HG02571 (cell line): ENCODE results near the gene MAGIX.
A peak's percentile ranks its signal among the peaks of the same experiment; 100 is the strongest.
"Not testable (repeated sequence)": the region's sequence is repeated elsewhere in the genome, so short reads cannot be mapped to it uniquely, and the experiment has no call there.

Experiments
- ATAC-seq: cut with Tn5 transposase; IDR thresholded peaks from one replicate; pipeline ENCODE4 v1.9.1; 2021; ENCODE audit warnings: mild to moderate bottlenecking, moderate library complexity; ENCODE audit not compliant: unreplicated experiment

MAGIX gene

GRCh38 chrX:49157194-49157593, 5.4 kb upstream of the MAGIX start:
- ATAC-seq, result no peak

- no peak for ATAC-seq
These were observed 1.6 kb upstream of the MAGIX start for GRCh38 chrX:49160908-49161307.

- ATAC-seq, result no peak
These were observed 926 bp upstream of the MAGIX start for GRCh38 chrX:49161632-49162031.

- peak; percentile 46 for ATAC-seq
These were observed 1.2 kb downstream of the MAGIX start for GRCh38 chrX:49163555-49164419.

- ATAC-seq, result no peak
These were observed 2.2 kb downstream of the MAGIX start for GRCh38 chrX:49164589-49165360.

- ATAC-seq, result no peak
These were observed 3.6 kb downstream of the MAGIX start for GRCh38 chrX:49165901-49166881.

- no peak for ATAC-seq
These were observed 4.6 kb downstream of the MAGIX start for GRCh38 chrX:49166914-49167739.

- ATAC-seq, result no peak
These were observed 5.2 kb downstream of the MAGIX start for GRCh38 chrX:49167740-49168108.

GRCh38 chrX:49171752-49172279, 9.3 kb downstream of the MAGIX start, which contains the start of gene PLP2:
PLP2 (plus strand) TSS chrX:49171898; CDS start chrX:49172001, 103 bp downstream.
- peak; percentile 24 for ATAC-seq

- peak; percentile 58 for ATAC-seq
These were observed 9.8 kb downstream of the MAGIX start for GRCh38 chrX:49172280-49172780.

GRCh38 chrX:49173544-49173943, 11.0 kb downstream of the MAGIX start:
- not testable (repeated sequence) for ATAC-seq

GRCh38 chrX:49174723-49175122, 12.2 kb downstream of the MAGIX start:
- ATAC-seq, result no peak

- ATAC-seq, result no peak
These were observed 13.1 kb downstream of the MAGIX start for GRCh38 chrX:49175435-49176274.

- no peak for ATAC-seq
These were observed 14.1 kb downstream of the MAGIX start for GRCh38 chrX:49176421-49177326.

- ATAC-seq, result no peak
These were observed 14.8 kb downstream of the MAGIX start for GRCh38 chrX:49177338-49177833.

GRCh38 chrX:49177873-49178480, 15.4 kb downstream of the MAGIX start:
- no peak for ATAC-seq

- no peak for ATAC-seq
These were observed 16.0 kb downstream of the MAGIX start for GRCh38 chrX:49178537-49178936.
